22Rv1 (cell line): ENCODE results near the gene SLC35D3.
A peak's percentile ranks its signal among the peaks of the same experiment; 100 is the strongest.
"Not testable (repeated sequence)": the region's sequence is repeated elsewhere in the genome, so short reads cannot be mapped to it uniquely, and the experiment has no call there.

ENCODE experiments used
- H3K27ac ChIP-seq: fragments of 450-650 bp; 2 replicates; pipeline ENCODE4 v1.5.1; 2017
- ZFX ChIP-seq: fragments of 450-650 bp; IDR thresholded peaks from 2 replicates; pipeline ENCODE4 v1.6.1; 2017; ENCODE audit warnings: antibody characterized with exemption, borderline replicate concordance
- TF ChIP-seq, protein P1 (sequence below): fragments of 450-650 bp; IDR thresholded peaks from 2 replicates; pipeline ENCODE4 v1.5.1; 2017; ENCODE audit warnings: mild to moderate bottlenecking

The SLC35D3 gene

DNA sequence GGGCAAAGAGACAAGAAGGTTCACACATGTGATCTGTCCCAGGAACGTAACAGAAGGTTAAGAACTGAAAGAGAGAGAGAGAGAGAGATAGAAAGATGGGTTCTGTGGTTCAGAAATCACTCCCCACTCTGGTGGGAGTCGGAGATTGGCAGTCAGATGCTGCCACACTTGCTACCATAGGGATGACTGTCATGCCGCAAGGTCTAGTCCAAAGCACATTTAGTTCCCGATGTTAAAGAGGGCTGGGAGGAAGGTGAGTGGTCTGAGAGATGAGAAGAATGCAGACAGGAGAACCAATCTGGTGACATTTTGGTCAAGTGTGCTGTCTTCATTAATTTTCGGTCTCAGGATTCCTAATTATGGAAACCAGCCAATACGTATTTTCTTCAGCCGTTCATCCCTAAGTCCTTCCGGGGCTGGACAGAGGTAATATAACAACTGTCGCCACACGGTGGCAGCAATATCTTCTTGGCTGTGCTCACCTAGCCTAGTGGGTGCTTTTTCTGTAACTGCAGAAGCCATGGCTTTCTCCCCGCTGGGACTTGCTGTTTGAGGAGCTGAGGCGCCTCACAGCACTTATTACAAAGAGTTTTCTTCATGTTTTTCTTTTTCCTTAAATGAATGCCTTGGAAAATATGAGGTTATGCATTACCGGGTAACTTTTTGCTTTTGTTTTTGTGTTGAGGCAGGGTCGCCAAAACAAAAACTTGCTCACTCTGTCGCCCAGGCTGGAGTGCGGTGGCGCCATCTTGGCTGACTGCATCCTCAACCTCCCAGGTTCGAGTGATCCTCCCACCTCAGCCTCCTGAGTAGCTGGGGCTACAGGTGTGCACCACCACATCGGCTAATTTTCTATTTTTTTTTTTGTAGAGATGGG lies 46.0 kb downstream of the SLC35D3 start:
- TF ChIP-seq, protein P1, sequence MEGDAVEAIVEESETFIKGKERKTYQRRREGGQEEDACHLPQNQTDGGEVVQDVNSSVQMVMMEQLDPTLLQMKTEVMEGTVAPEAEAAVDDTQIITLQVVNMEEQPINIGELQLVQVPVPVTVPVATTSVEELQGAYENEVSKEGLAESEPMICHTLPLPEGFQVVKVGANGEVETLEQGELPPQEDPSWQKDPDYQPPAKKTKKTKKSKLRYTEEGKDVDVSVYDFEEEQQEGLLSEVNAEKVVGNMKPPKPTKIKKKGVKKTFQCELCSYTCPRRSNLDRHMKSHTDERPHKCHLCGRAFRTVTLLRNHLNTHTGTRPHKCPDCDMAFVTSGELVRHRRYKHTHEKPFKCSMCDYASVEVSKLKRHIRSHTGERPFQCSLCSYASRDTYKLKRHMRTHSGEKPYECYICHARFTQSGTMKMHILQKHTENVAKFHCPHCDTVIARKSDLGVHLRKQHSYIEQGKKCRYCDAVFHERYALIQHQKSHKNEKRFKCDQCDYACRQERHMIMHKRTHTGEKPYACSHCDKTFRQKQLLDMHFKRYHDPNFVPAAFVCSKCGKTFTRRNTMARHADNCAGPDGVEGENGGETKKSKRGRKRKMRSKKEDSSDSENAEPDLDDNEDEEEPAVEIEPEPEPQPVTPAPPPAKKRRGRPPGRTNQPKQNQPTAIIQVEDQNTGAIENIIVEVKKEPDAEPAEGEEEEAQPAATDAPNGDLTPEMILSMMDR: peak; percentile 85
- no peak for TF ChIP-seq ZFX

DNA sequence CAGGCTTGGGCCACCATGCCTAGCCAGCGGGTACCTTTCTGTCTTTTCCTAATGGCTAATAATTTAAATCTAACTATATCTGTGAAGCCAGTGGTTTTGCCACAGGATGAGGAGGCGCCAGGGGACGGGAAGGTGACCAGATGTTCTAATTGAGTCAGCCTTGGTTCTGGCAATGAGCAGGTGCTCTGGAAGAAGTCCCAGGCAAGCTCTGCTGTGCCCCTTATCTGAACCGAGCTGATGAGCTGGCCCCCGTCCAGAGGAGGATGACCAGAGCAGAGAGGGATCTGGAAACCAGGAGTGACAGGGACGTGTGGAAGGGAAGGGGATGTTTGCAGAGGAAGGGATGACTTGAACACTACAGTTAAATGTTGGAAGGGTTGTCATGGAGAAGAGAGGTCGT lies 46.7 kb downstream of the SLC35D3 start:
- H3K27ac ChIP-seq: no peak overlapping the region
- no peak for TF ChIP-seq ZFX
- TF ChIP-seq, protein P1: no peak

More for the DNA sequence above, 46.0 kb downstream of the SLC35D3 start:
- H3K27ac ChIP-seq: no peak overlapping the region

DNA sequence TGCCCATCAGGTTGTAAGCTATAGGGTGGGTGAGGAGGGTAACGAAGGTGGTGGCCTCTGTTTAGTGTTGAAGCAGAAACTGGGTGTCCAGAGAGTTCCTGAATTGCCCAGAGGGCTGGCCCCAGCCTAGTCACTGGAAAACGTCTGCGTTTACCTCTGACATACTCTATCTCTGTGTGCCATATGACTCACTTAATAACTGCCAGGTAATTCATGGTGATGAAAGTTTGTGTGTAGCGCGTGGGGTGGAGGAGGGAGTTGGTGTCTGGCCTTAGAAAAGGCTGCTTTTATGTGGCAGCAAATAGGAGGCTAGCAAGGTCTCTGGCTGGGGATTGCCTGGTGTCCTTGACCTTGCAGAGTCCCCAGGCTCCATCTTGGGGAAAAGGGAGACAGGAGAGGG lies 47.3 kb downstream of the SLC35D3 start:
- TF ChIP-seq, protein P1: no peak
- TF ChIP-seq ZFX: no peak
- H3K27ac ChIP-seq: no peak overlapping the region

DNA sequence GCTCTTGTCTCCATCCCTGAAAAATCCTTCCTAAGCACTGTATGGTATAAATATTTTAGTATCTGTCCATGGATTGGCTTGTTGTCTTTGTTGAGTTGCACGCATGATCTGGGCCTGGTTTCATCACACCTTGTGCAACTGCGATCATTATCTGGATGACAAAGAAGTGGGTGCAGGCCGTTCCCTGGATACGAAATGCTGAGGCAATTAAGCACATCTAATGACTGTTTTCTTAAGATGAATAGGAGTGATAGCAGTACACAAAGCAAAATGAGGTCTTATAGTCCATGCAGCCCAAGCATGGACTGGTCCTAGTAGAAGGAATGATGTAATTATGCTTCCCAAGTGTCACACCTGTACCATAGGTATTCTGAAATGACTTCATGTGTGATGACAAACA lies 47.8 kb downstream of the SLC35D3 start:
- H3K27ac ChIP-seq: no peak overlapping the region

DNA sequence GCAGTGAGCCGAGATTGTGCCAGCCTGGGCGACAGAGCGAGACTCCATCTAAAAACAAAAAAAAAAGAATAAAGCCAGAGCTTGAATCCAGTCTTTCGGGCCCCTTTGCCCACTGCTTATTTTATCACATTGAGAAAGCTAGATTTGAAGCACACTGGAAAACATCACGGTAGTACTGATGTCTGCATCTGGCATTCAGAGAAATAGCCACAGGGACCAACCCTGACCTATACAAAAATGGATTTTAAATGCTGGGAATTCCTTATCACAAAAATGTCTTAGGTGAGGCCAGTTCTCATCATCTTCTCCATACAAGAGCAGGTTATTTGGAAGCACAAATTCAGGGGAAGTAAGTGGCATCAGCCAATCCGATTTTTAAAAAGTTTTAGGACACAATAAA lies 49.5 kb downstream of the SLC35D3 start:
- TF ChIP-seq ZFX: no peak
- TF ChIP-seq, protein P1: no peak
- H3K27ac ChIP-seq: no peak overlapping the region

More for the DNA sequence above, 47.8 kb downstream of the SLC35D3 start:
- TF ChIP-seq, protein P1: no peak
- no peak for TF ChIP-seq ZFX

DNA sequence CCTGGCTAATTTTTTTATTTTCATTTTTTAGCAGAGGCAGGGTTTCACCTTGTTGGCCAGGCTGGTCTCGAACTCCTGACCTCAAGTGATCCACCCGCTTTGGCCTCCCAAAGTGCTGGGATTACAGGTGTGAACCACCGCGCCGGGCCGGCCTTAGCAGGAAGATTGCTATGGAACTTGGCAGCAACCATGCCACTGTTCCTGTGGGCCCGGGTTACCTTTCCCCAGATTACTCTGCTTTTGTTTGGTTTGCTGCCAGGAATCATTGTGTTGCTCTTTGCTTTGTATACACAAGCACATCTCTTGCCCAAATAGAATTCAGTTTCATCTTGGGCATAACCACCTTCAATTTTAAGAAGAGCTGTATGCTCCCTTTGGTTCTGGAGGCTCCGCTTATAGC lies 51.7 kb downstream of the SLC35D3 start:
- not testable (repeated sequence) for H3K27ac ChIP-seq
